Activated effector memory CD4-positive, alpha-beta T cell treated with anti-CD3 and anti-CD28 coated beads, Interleukin-2, amount 50 U/mL, for 16 hours (primary cell): ENCODE results near the gene CPA5.

ENCODE experiments used
- DNase-seq: peaks from one replicate; pipeline ENCODE4 v3.0.0-alpha.2; 2020

The CPA5 gene

DNA sequence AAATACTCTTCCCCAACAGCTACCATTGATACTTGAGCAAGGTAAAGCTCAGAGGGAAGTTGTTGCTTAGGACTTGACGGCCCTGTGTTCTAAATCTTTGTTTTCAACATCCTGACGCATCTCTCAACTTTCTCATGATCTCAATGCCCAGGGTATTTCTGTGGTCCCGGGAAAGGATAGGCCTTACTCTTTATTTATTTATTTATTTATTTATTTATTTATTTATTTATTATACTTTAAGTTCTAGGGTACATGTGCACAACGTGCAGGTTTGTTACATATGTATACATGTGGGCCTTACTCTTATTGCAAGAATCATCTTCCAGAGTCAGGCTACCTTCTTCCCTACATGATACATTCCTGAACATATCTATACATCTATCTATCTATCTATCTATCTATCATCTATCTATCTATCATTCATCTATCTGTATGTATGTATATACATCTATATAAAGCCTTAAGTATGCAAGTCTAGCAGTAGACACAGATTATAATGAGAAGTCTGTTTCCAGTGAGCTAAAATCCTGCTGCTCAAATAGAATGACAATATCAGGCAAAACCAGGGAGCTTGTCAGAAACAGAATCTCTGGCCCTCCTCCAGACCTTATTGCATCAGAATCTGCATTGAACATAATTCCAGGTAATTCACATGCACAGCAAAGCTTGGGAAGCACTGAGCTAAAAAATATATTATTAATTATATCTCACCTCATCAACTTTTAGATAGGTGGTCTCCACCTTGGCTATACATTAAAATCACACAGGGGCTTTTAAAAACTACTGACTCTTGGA lies 12.2 kb upstream of the CPA5 start:
- DNase-seq = no peak

DNA sequence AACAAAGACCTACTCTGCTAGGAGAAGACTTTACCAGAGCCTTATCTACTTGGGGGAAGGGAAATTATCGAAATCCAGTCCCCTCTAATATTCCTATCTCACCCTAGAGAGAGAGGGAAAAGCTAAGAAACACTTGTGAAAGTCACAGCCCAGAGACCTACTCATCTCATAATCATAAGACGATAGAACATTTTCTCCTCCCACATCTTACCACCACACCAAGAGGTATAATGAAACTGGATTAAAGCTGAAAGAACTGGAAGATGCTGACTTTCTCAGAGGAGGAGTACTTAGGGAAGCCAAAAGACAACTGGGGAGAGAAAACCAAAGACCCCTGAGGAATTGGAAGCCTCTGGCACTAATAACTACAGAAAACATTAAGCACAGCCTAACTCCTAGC lies 10.8 kb upstream of the CPA5 start:
- no peak for DNase-seq

DNA sequence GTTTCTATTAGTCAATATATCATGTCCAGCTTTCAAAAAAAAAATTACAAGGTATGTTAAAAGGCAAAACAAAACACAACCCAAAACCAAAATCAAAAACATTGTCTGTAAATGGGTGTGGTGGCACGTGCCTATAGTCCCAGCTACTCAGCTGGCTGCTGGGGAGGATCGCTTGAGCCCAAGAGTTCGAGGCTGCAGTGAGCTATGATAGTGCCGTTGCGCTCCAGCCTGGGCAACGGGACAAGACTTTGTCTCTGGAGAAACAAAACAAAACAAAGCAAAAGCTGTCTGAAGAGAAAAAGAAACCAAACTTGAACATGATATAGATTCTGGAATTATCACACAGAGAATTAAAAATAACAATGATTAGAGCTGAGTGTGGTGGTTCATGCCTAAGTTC lies 10.3 kb upstream of the CPA5 start:
- DNase-seq = no peak

DNA sequence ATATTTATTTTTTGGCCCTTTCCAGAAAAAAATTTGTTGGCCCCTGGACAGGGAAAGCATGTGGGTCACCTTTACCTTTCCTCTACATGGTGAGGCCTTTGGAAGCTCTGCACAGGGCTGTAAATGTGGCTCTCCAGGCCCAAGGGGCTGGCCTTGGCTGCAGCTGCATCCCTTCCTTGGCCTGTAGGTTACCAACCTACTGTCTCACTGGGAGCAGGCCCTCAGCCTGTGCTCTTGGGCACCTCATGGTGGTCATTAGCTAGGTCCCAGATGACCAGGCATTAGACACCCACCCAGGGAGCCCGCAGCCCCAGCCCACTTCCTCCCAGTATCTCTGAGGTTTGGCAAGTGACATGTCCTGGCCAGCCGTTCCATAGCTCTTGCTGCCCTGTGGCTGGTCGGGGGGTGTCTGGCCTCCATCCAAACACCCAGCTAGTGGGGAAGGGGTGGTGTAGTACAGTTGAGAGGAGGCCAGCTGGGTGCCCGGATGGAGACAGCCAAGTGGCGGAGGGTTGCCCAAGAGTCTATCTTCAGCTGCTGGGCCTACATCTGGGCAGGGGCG lies 7.1 kb upstream of the CPA5 start:
- DNase-seq = no peak

DNA sequence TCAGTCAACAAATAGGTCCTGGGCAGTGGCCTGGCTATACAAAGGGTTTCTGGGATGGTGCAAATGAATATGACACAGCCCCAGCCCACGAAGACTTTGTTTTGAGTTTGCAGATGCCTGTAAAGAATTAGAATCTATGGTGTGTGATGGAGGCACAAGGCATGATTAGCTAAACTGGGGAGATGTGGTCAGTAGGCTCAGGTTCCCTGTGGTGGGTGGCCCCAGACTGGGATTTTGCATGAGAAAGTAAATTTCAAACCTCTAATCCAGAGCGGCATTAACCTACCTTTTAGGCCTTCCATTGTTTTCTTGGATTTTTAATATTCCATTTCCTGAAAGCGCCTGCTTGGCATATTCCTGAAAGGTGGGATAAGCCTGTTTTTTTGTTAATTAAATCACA lies 6.4 kb upstream of the CPA5 start:
- DNase-seq = no peak

DNA sequence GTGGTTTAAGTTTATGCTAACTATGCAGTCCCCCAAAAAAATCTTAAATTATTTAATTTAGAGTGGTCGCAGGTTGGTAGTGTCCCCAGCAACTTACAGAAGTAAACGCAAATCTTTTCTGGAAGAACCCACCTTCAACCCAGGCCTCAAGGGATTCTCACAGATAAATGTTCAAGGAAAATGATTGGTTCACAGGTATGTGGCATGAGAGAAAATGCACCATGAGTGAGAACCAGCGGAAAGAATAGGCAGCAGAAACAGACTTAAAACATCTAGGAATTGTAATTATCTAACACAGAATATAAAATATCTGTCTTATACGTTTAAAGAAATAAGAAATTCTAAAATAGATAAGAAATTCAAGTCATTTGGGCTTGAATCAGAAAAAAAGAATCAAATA lies 2.7 kb upstream of the CPA5 start:
- no peak for DNase-seq

DNA sequence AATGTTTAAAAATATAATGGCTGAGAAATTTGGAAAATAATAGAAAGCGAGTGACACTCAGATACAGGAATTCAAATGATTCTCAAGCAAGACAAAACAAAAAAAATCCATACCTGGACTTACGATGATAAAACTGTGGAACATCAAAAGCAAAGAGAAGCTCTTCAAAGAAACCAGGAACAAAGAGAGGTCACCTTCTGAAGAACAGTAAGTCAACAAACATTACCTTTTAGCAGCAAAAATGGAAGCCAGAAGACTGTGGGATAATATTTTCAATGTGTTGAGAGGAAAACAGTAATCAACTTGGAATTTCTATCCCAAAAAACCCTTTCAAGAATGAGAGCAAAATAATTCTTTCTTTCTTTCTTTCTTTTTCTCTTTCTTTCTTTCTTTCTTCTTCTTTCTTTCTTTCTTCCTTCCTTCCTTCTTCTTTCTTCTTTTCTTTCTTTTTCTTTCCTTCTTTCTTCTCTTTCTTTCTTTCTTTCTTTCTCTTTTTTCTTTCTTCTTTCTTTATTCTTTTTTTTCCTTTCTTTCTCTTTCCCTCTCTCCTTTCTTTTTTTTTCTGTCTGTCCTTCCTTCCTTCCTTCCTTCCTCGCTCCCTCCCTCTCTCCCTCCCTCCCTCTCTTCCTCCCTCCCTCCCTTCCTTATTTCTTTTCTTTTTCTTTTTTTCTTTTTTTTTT lies 1.8 kb upstream of the CPA5 start:
- no peak for DNase-seq

DNA sequence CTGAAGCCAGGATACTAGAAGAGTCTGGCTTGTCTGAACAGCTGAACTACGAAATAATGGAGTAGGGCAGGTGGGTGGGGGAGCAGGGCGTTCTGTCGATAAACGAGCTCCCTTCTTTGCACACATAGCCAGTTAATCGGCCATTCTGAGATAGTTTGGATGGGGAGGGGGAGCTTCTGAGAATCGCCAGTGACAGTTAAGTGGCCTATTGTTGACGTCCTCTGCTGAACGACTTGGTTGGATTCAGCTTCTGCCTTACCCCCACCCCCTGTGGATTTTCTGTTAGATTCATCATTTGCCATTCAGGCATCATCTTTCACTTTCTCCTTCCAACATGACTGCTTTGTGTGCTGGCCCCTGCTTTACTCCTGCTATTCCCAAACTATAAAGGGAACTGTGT lies 520 bp downstream of the CPA5 start:
- DNase-seq = no peak

DNA sequence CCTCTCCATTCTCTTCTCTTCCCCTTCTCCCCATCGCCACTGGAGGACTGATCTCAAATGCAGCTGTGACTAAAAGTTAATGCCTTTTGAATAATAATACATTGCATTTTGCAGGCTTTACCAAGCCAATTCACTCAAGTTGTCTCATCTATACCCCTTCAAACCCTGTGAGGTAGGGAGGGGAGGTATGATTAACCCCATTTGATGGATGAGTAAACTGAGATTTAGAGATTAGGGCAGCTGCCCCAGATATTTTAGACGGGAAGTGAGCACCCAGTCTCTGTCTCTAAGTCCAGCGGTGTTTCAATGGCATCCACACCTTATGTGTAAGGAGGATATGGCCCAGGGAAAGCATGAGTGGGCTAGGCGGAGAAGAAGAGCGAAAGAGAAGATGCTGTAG lies 1.1 kb downstream of the CPA5 start:
- DNase-seq = no peak

DNA sequence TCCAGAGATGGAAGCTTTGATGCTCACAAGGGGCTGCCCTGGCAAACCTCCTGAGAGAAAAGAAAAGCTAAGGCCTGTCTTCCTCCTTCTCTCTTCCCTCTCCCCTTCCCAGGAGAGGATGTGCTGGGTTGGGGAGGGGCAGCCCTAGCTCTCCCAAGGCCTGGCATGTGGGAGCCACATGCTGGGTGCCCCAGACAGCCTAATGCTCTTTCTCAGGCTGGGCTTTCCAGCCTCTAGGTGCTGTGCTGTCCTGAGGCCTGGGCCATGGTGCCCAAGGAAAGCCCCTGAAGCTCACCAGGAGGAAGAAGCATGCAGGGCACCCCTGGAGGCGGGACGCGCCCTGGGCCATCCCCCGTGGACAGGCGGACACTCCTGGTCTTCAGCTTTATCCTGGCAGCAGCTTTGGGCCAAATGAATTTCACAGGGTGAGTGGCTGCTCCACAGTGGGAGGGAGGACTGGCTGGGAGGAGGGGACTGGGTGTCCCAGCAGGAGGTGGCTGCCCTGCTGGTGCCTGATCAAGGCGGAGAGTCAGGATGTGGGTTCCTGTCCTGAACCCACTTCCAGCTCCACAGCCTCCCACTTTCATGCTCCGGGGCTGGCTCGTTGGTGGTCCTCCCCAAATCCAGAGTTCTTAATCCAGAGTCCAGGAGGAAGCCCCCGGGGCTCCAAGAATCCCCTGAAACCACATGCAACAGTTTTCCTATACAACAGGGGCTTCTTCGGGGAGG lies 1.7 kb downstream of the CPA5 start:
- DNase-seq = no peak

DNA sequence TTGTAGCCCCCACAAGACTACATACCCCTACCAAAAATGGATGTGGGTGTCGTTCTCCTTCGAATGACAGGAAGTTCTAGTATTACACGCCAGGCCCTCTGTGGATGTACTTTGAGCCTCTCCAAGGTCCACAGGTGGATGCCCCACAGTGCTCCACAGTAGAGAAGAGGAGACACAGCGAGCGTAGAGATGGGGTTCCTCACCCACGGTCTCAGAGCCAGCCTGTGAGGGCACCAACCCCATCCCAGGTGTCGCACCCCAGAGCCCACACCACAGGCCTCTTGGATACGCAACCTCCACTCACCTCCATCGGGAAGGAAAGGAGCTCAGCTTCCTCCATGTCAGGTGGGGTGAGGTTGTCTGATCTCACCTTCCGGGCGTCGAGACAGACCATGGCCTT lies 2.3 kb downstream of the CPA5 start:
- no peak for DNase-seq

DNA sequence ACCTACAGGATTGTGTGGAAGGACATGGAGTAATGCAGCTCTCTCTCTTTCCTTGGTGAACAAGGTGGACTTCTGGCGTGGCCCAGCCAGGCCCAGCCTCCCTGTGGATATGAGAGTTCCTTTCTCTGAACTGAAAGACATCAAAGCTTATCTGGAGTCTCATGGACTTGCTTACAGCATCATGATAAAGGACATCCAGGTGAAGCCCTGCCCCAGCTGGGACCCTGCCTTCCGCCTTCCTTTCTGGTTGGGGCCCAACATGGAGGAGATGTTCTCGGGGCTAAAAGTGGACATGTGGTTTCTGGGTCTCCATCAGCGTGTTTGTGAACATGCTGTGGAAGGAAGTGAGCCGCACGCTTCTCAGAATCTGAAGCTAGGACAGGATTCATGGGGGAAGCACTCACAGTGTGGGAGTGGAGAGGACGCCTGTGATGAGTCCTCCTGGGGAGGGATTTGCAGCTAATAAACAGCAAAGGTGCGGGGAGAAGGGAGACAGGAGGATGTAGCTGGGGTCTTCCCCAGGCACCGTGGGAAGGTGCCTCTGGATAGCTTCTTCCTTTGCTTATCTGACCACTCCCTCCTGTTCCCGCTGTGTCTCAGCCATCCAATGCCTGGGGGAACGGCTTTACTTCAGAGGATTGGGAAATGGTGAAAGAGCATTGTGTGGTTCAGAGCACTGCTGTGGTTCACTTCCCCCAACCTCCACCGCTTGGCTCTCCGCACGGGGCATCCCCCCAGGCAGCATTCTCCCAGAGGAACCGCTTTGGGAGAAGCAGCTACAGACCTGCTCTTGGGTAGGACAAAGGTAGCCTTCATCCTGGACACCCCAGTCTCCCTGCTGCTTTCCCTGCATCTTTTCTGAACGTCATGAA lies 5.5 kb downstream of the CPA5 start:
- no peak for DNase-seq

DNA sequence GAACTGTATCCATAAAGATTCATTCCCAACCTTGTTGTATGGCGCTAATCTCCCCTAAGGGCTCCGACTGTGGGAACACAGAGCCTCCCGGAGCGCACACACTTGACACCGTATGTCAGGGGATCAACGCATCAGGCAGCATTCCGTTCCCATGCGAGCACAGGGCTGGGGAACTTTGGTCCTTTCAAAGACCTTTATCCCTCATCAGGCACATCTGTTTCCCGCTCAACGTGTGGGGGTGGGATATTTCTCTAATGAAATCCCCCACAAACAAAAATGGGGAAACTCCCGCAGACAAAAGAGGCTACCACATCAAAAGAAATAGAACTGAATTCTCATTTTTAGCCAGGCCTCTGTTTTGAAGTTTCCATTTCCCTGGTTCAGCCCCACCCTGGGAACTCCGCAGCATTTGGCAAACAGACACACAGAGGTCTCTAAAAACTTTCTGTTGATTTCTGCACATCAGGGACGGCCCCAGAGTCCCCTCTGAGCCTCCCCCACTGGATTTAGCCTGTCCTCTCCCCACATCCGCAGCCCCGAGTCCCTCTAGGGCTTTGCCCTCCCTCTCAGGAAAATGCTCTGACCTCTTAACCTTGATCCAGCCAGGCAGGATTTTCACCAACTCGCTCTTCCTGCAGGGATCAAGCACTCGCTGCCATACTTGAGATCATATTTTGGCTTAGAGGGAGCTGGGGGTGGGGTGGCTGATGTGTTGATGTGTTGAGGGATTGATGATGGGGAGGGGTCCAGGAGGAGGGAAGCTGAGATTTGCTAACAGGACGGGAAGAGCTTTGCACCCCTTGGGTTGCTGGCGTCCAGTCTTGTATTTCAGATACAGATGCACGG lies 6.6 kb downstream of the CPA5 start:
- no peak for DNase-seq

DNA sequence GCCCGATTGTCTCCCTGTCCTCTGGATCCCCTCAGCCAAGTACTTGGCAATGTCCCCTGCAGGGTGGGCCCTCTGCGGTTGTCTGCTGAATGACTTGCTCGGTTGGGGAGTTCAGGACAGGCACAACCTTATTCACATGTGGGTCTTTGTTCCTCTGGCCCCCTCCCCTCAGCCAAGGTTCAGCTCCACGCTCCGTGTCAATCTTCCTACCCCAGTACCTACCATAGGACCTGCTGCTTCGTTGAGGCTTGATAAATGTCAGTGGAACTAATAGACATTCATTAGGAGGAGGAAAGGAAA lies 7.1 kb downstream of the CPA5 start:
- no peak for DNase-seq

DNA sequence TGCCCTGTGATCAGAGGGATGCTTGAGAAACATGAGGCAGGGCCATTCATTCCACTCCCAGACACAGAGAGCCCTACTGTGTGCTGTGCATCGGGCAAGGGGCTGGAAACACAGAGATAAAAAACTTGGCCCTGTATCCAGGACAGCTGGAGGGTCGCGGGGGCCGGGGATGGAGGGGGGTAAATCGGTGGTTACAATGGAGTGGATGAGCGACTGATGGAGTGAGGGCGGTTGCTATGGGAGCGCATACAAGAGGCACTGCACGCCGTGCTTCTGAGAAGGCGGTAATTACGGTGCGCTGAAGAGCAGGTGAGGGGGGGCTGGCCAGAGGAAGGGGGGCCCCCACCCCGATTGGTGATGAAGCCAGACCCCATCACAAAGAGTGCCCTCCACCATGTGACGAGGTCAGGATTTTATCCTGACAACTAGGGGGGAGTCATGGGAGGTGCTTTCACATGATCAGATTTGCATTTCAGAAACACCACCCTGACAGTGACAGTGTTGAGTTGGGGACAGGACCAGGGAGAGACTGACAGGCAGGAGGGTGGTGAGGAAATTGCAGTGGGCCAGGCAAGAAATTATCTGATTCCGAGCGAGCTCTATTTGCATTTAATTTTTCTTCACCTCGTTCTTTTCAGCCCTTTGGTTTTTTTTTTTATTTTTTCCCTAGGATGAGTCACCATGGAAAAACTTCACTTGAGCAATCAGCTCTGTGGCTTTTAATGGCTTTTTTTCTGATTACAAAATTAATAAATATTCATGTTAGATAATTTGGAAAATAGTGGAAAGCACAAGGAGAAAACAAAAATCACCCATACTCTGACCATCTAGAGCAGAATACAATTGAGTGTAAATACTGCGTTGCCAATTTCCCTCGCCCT lies 7.8 kb downstream of the CPA5 start:
- no peak for DNase-seq

DNA sequence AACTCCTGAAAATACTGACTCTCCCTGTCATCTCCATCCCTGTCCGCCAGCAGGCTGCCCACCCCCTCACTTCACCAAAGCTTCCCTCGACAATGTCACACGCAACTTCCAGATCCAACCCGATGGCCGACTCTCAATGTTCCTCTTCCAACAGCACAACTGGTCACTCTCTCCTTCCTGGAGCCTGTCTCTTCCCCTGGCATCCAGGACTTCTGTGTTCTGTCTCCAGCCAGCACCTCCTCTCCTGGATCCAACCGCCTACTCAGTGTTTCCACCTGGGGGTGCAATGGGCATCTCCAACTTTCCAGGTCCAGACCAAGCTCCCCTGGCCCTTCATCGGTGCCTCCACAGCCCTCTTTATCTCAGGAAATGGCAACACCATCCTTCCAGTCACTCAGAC lies 8.6 kb downstream of the CPA5 start:
- no peak for DNase-seq

DNA sequence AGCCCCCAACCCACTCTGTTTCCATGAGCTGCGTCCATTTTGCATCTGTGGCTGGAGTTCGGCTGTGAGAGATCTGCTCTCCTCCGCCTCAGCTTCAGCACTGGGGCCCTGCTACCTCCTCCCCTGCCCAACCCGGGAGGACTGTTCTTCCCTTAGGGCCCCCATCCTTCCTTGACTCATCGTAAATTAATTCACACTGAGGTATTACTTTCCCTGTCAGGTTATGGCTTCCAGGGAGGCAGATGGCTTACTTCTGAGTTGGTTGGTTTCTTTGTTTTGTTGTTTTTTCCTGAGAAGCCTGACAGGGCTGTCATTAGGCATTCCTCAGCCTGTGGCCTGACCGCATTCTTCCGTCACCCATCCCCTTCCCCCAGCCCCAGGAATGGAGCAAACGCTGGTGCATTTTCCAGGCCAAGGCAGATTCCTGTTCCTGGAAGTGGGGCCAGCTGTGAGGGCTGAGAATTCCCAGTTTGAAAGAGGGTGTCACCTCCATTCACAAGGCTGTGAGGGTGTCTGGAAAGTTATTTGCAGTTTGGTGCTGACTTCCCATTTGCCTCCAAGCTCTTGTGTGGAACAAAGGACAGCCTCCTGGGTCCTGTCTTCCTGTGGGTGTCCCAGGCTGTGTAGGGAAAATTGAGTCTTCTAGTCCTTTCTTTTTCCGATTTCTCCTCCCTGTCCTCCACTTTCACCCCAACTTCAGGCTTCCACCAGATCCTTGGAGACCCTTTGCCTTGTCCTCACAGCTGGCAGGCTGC lies 11.7 kb downstream of the CPA5 start:
- no peak for DNase-seq

DNA sequence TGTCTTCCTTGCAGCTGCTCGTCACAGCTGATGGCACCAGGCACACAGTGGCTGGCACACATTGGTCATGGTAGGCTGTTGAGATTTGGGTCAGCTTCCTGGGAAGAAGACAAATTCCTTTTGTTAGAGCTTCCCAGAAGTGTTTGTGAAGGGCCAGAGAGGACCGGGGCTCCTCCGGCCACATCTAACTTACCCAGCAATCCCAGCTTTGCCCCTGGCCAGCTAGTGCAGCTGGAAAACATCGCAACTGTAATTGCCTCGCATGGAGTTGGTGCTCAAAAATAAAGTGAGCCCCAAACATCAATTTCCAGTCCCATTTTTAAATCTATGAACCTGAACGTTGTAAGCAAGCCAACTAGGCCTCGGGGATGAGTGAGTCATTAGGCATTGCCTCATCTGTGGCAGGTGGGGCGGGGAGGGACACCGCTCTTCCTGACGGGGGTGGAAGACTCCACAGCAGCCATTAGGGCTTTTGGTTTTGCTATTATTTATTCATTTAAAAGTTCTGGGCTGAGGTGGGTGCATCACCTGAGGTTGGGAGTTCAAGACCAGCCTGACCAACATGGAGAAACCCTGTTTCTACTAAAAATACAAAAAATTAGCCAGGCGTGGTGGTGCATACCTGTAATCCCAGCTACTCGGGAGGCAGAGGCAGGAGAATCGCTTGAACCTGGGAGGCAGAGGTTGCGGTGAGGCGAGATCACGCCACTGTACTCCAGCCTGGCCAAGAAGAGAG lies 12.4 kb downstream of the CPA5 start:
- no peak for DNase-seq

DNA sequence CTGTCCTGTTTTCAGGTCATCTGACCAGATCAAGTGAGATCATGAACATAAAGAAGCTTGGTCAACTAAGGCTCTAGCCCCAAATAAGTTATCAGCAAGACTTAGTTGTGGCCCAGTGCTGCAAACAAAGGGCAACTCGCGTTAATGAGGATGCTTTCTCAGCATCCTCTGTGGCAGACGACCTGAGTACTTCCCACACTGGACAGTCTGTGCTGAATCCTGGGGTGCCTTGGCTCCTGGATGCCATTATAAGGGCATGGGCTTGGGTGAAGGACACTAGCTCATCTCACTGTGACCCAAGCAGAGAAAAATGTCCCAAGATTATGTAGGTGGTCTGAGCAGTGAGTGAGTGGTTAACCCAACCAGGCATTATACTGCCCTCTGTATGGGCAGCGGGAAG lies 13.9 kb downstream of the CPA5 start:
- no peak for DNase-seq
